ENCODE measurements around the gene CCRL2. TPM values are rescaled to one million over a fixed set of nuclear protein-coding genes. Genes with fewer than 3 reads are reported as not detected.

Gene CCRL2
- total RNA-seq, 1 donor from 2014 or later = 1.6 TPM

DNA sequence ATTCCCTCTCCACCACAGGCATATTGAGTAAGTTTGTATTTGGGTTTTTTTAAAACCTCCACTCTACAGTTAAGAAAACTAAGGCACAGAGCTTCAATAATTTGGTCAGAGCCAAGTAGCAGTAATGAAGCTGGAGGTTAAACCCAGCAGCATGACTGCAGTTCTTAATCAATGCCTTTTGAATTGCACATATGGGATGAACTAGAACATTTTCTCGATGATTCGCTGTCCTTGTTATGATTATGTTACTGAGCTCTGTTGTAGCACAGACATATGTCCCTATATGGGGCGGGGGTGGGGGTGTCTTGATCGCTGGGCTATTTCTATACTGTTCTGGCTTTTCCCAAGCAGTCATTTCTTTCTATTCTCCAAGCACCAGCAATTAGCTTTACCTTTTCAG, 37.9 kb upstream of the CCRL2 start:
- Histone ChIP-seq H3K9me3 (ENCODE audit: control insufficient read depth in 3 of 3, low read length in 3 of 3) (no peaks in the 10 kb centered on the region), H3K9ac (ENCODE audit: low read depth in 1 of 3, low read length in 3 of 3) (no peak overlapping the region), H3K4me1 (ENCODE audit: control insufficient read depth in 3 of 3, insufficient read depth in 3 of 3, low read length in 3 of 3) (no peaks in the 10 kb centered on the region), H3K27me3 (ENCODE audit: control insufficient read depth in 3 of 3, insufficient read depth in 3 of 3, low read length in 3 of 3) (peaks cover 3 to 9% (median 8%) of the 10 kb centered on the region in 3 donors), H3K36me3 (ENCODE audit: control insufficient read depth in 3 of 3, insufficient read depth in 3 of 3, low read length in 3 of 3) (no peaks in the 10 kb centered on the region), H3K27ac (ENCODE audit: low read depth, low read length) (no peak overlapping the region), H3K4me3 (ENCODE audit: low read length in 3 of 3) (no peak overlapping the region)

DNA sequence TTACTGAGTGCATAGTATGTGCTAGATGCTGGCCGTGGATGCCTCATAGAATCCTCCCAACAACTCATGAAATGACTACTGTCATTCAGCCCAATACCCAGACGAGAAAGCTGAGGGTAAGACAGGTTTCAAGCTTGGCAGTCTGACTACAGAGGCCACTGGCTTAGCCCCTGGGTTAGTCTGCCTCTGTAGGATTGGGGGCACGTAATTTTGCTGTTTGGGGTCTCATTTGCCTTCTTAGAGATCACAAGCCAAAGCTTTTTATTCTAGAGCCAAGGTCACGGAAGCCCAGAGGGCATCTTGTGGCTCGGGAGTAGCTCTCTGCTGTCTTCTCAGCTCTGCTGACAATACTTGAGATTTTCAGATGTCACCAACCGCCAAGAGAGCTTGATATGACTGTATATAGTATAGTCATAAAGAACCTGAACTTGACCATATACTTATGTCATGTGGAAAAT, 37.4 kb upstream of the CCRL2 start:
- Histone ChIP-seq H3K9me3 (ENCODE audit: control insufficient read depth in 3 of 3, low read length in 3 of 3) (no peaks in the 10 kb centered on the region), H3K27ac (ENCODE audit: low read depth, low read length) (no peak overlapping the region), H3K36me3 (ENCODE audit: control insufficient read depth in 3 of 3, insufficient read depth in 3 of 3, low read length in 3 of 3) (no peaks in the 10 kb centered on the region), H3K4me3 (ENCODE audit: low read length in 3 of 3) (no peak overlapping the region), H3K9ac (ENCODE audit: low read depth in 1 of 3, low read length in 3 of 3) (no peak overlapping the region), H3K27me3 (ENCODE audit: control insufficient read depth in 3 of 3, insufficient read depth in 3 of 3, low read length in 3 of 3) (peaks cover 3 to 11% (median 8%) of the 10 kb centered on the region in 3 donors), H3K4me1 (ENCODE audit: control insufficient read depth in 3 of 3, insufficient read depth in 3 of 3, low read length in 3 of 3) (no peaks in the 10 kb centered on the region)

DNA sequence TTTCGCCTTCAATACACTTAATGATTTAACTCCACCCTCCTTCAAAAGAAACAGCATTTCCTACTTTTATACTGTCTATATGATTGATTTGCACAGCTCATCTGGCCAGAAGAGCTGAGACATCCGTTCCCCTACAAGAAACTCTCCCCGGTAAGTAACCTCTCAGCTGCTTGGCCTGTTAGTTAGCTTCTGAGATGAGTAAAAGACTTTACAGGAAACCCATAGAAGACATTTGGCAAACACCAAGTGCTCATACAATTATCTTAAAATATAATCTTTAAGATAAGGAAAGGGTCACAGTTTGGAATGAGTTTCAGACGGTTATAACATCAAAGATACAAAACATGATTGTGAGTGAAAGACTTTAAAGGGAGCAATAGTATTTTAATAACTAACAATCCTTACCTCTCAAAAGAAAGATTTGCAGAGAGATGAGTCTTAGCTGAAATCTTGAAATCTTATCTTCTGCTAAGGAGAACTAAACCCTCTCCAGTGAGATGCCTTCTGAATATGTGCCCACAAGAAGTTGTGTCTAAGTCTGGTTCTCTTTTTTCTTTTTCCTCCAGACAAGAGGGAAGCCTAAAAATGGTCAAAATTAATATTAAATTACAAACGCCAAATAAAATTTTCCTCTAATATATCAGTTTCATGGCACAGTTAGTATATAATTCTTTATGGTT, 36.1 kb upstream of the CCRL2 start, which contains the start of gene CCR5:
CCR5 (plus strand) TSS at position 108 of the 680 bp plus-strand sequence. CDS start 1,957 bp downstream, outside the sequence.
- H3K27me3 ChIP-seq (ENCODE audit: control insufficient read depth in 3 of 3, insufficient read depth in 3 of 3, low read length in 3 of 3) = peaks cover 3 to 15% (median 13%) of the 10 kb centered on the region in 3 donors
- no peak within 1 kb of the TSS for H3K27ac ChIP-seq (ENCODE audit: low read depth, low read length)
- H3K36me3 ChIP-seq (ENCODE audit: control insufficient read depth in 3 of 3, insufficient read depth in 3 of 3, low read length in 3 of 3) = no peaks in the 10 kb centered on the region
- H3K9ac ChIP-seq (ENCODE audit: low read depth in 1 of 3, low read length in 3 of 3) = no peak within 1 kb of the TSS
- H3K9me3 ChIP-seq (ENCODE audit: control insufficient read depth in 3 of 3, low read length in 3 of 3) = no peaks in the 10 kb centered on the region
- H3K4me3 ChIP-seq (ENCODE audit: low read length in 3 of 3) = no peak within 1 kb of the TSS
- H3K4me1 ChIP-seq (ENCODE audit: control insufficient read depth in 3 of 3, insufficient read depth in 3 of 3, low read length in 3 of 3) = no peaks in the 10 kb centered on the region

DNA sequence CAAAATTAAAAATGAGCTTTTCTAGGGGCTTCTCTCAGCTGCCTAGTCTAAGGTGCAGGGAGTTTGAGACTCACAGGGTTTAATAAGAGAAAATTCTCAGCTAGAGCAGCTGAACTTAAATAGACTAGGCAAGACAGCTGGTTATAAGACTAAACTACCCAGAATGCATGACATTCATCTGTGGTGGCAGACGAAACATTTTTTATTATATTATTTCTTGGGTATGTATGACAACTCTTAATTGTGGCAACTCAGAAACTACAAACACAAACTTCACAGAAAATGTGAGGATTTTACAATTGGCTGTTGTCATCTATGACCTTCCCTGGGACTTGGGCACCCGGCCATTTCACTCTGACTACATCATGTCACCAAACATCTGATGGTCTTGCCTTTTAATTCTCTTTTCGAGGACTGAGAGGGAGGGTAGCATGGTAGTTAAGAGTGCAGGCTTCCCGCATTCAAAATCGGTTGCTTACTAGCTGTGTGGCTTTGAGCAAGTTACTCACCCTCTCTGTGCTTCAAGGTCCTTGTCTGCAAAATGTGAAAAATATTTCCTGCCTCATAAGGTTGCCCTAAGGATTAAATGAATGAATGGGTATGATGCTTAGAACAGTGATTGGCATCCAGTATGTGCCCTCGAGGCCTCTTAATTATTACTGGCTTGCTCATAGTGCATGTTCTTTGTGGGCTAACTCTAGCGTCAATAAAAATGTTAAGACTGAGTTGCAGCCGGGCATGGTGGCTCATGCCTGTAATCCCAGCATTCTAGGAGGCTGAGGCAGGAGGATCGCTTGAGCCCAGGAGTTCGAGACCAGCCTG, 35.3 kb upstream of the CCRL2 start:
- Histone ChIP-seq H3K27me3 (ENCODE audit: control insufficient read depth in 3 of 3, insufficient read depth in 3 of 3, low read length in 3 of 3) (peaks cover 3 to 15% (median 10%) of the 10 kb centered on the region in 3 donors), H3K4me1 (ENCODE audit: control insufficient read depth in 3 of 3, insufficient read depth in 3 of 3, low read length in 3 of 3) (no peaks in the 10 kb centered on the region), H3K9me3 (ENCODE audit: control insufficient read depth in 3 of 3, low read length in 3 of 3) (no peaks in the 10 kb centered on the region), H3K27ac (ENCODE audit: low read depth, low read length) (no peak overlapping the region), H3K4me3 (ENCODE audit: low read length in 3 of 3) (no peak overlapping the region), H3K36me3 (ENCODE audit: control insufficient read depth in 3 of 3, insufficient read depth in 3 of 3, low read length in 3 of 3) (no peaks in the 10 kb centered on the region), H3K9ac (ENCODE audit: low read depth in 1 of 3, low read length in 3 of 3) (no peak overlapping the region)

DNA sequence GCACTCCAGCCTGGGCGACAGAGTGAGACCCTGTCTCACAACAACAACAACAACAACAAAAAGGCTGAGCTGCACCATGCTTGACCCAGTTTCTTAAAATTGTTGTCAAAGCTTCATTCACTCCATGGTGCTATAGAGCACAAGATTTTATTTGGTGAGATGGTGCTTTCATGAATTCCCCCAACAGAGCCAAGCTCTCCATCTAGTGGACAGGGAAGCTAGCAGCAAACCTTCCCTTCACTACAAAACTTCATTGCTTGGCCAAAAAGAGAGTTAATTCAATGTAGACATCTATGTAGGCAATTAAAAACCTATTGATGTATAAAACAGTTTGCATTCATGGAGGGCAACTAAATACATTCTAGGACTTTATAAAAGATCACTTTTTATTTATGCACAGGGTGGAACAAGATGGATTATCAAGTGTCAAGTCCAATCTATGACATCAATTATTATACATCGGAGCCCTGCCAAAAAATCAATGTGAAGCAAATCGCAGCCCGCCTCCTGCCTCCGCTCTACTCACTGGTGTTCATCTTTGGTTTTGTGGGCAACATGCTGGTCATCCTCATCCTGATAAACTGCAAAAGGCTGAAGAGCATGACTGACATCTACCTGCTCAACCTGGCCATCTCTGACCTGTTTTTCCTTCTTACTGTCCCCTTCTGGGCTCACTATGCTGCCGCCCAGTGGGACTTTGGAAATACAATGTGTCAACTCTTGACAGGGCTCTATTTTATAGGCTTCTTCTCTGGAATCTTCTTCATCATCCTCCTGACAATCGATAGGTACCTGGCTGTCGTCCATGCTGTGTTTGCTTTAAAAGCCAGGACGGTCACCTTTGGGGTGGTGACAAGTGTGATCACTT, 34.3 kb upstream of the CCRL2 start:
- peaks cover 3 to 15% (median 9%) of the 10 kb centered on the region in 3 donors for H3K27me3 ChIP-seq (ENCODE audit: control insufficient read depth in 3 of 3, insufficient read depth in 3 of 3, low read length in 3 of 3)
- H3K4me1 ChIP-seq (ENCODE audit: control insufficient read depth in 3 of 3, insufficient read depth in 3 of 3, low read length in 3 of 3) = no peaks in the 10 kb centered on the region
- no peak overlapping the region for H3K27ac ChIP-seq (ENCODE audit: low read depth, low read length)
- no peaks in the 10 kb centered on the region for H3K36me3 ChIP-seq (ENCODE audit: control insufficient read depth in 3 of 3, insufficient read depth in 3 of 3, low read length in 3 of 3)
- H3K9ac ChIP-seq (ENCODE audit: low read depth in 1 of 3, low read length in 3 of 3) = no peak overlapping the region
- H3K9me3 ChIP-seq (ENCODE audit: control insufficient read depth in 3 of 3, low read length in 3 of 3) = no peaks in the 10 kb centered on the region
- no peak overlapping the region for H3K4me3 ChIP-seq (ENCODE audit: low read length in 3 of 3)

DNA sequence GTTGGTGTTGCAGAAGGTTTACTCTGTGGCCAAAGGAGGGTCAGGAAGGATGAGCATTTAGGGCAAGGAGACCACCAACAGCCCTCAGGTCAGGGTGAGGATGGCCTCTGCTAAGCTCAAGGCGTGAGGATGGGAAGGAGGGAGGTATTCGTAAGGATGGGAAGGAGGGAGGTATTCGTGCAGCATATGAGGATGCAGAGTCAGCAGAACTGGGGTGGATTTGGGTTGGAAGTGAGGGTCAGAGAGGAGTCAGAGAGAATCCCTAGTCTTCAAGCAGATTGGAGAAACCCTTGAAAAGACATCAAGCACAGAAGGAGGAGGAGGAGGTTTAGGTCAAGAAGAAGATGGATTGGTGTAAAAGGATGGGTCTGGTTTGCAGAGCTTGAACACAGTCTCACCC, 32.3 kb upstream of the CCRL2 start:
- Histone ChIP-seq H3K4me3 (ENCODE audit: low read length in 3 of 3) (no peak overlapping the region), H3K36me3 (ENCODE audit: control insufficient read depth in 3 of 3, insufficient read depth in 3 of 3, low read length in 3 of 3) (no peaks in the 10 kb centered on the region), H3K27me3 (ENCODE audit: control insufficient read depth in 3 of 3, insufficient read depth in 3 of 3, low read length in 3 of 3) (peaks cover 3 to 15% (median 4%) of the 10 kb centered on the region in 3 donors), H3K9ac (ENCODE audit: low read depth in 1 of 3, low read length in 3 of 3) (no peak overlapping the region), H3K27ac (ENCODE audit: low read depth, low read length) (no peak overlapping the region), H3K4me1 (ENCODE audit: control insufficient read depth in 3 of 3, insufficient read depth in 3 of 3, low read length in 3 of 3) (peaks cover 0 to 4% (median 3%) of the 10 kb centered on the region in 3 donors), H3K9me3 (ENCODE audit: control insufficient read depth in 3 of 3, low read length in 3 of 3) (no peaks in the 10 kb centered on the region)

DNA sequence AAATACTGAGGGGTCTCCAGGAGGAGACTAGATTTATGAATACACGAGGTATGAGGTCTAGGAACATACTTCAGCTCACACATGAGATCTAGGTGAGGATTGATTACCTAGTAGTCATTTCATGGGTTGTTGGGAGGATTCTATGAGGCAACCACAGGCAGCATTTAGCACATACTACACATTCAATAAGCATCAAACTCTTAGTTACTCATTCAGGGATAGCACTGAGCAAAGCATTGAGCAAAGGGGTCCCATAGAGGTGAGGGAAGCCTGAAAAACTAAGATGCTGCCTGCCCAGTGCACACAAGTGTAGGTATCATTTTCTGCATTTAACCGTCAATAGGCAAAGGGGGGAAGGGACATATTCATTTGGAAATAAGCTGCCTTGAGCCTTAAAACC, 31.8 kb upstream of the CCRL2 start:
- Histone ChIP-seq H3K27ac (ENCODE audit: low read depth, low read length) (no peak overlapping the region), H3K4me3 (ENCODE audit: low read length in 3 of 3) (no peak overlapping the region), H3K36me3 (ENCODE audit: control insufficient read depth in 3 of 3, insufficient read depth in 3 of 3, low read length in 3 of 3) (no peaks in the 10 kb centered on the region), H3K9me3 (ENCODE audit: control insufficient read depth in 3 of 3, low read length in 3 of 3) (no peaks in the 10 kb centered on the region), H3K4me1 (ENCODE audit: control insufficient read depth in 3 of 3, insufficient read depth in 3 of 3, low read length in 3 of 3) (peaks cover 3 to 5% (median 4%) of the 10 kb centered on the region in 3 donors), H3K27me3 (ENCODE audit: control insufficient read depth in 3 of 3, insufficient read depth in 3 of 3, low read length in 3 of 3) (peaks cover 3 to 15% (median 4%) of the 10 kb centered on the region in 3 donors), H3K9ac (ENCODE audit: low read depth in 1 of 3, low read length in 3 of 3) (no peak overlapping the region)

DNA sequence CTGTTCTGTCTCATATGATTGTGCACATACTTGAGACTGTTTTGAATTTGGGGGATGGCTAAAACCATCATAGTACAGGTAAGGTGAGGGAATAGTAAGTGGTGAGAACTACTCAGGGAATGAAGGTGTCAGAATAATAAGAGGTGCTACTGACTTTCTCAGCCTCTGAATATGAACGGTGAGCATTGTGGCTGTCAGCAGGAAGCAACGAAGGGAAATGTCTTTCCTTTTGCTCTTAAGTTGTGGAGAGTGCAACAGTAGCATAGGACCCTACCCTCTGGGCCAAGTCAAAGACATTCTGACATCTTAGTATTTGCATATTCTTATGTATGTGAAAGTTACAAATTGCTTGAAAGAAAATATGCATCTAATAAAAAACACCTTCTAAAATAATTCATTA, 31.2 kb upstream of the CCRL2 start:
- Histone ChIP-seq H3K9ac (ENCODE audit: low read depth in 1 of 3, low read length in 3 of 3) (no peak overlapping the region), H3K27me3 (ENCODE audit: control insufficient read depth in 3 of 3, insufficient read depth in 3 of 3, low read length in 3 of 3) (peaks cover 3 to 15% (median 4%) of the 10 kb centered on the region in 3 donors), H3K4me3 (ENCODE audit: low read length in 3 of 3) (no peak overlapping the region), H3K4me1 (ENCODE audit: control insufficient read depth in 3 of 3, insufficient read depth in 3 of 3, low read length in 3 of 3) (peaks cover 8 to 11% (median 9%) of the 10 kb centered on the region in 3 donors), H3K9me3 (ENCODE audit: control insufficient read depth in 3 of 3, low read length in 3 of 3) (no peaks in the 10 kb centered on the region), H3K27ac (ENCODE audit: low read depth, low read length) (no peak overlapping the region), H3K36me3 (ENCODE audit: control insufficient read depth in 3 of 3, insufficient read depth in 3 of 3, low read length in 3 of 3) (no peaks in the 10 kb centered on the region)

DNA sequence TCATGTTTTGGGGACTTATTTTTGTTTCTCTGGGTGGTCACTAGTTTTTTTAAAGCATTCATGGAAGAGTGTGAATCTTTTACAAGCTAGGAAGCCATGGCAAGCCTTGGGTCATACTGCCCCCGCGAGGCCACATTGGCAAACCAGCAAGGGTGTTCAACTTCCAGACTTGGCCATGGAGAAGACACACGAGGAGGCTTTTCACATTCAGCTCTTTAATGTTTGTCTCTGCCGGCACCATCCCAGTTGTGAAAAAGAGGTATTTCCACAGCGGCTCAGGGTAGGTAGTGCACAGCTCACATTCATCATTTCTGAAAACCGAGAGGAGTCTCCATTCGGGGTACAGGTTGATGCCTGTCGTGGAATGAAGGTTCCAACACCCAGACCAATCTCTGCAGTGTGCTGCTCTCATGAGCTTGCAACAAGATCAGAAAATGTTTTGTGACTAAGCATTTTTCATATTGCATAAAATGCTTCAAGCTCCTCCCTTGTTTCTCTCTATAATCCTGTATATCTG, 28.6 kb upstream of the CCRL2 start:
- H3K9me3 ChIP-seq (ENCODE audit: control insufficient read depth in 3 of 3, low read length in 3 of 3) = no peaks in the 10 kb centered on the region
- H3K27me3 ChIP-seq (ENCODE audit: control insufficient read depth in 3 of 3, insufficient read depth in 3 of 3, low read length in 3 of 3) = peaks cover 0 to 11% (median 4%) of the 10 kb centered on the region in 3 donors
- H3K4me1 ChIP-seq (ENCODE audit: control insufficient read depth in 3 of 3, insufficient read depth in 3 of 3, low read length in 3 of 3) = peaks cover 12 to 15% (median 13%) of the 10 kb centered on the region in 3 donors
- no peak overlapping the region for H3K27ac ChIP-seq (ENCODE audit: low read depth, low read length)
- H3K4me3 ChIP-seq (ENCODE audit: low read length in 3 of 3) = no peak overlapping the region
- no peaks in the 10 kb centered on the region for H3K36me3 ChIP-seq (ENCODE audit: control insufficient read depth in 3 of 3, insufficient read depth in 3 of 3, low read length in 3 of 3)
- no peak overlapping the region for H3K9ac ChIP-seq (ENCODE audit: low read depth in 1 of 3, low read length in 3 of 3)
